HepG2 (cell line): ENCODE data around the gene KRI1.

Source experiments
- ATF6 ChIP-seq: sonication (generic); formaldehyde crosslinking; conservative IDR thresholded peaks from 2 replicates; pipeline ENCODE4 v1.4.0; 2020; ENCODE audit warnings: missing genetic modification reagents
- CHD2 ChIP-seq: IDR thresholded peaks from 2 replicates; pipeline ENCODE4 v1.6.1; 2011; ENCODE audit warnings: low read depth, low read length, improper control_type of control experiment
- KDM1A ChIP-seq: IDR thresholded peaks from 2 replicates; pipeline ENCODE4 v1.6.1; 2016; ENCODE audit warnings: missing compliant biosample characterization
- MAZ ChIP-seq, 2 experiments: sonication (generic) in 1 of 2; formaldehyde crosslinking in 1 of 2; IDR thresholded peaks; 2 replicates each; pipeline versions ENCODE4 v1.5.0 to v1.6.1; 2012 to 2020; ENCODE audit warnings: low read depth in 2 of 2, mild to moderate bottlenecking in 2 of 2, borderline replicate concordance in 1 of 2, improper control_type of control experiment in 1 of 2, low read length in 1 of 2, missing genetic modification reagents in 1 of 2, moderate library complexity in 1 of 2
- MXD4 ChIP-seq: IDR thresholded peaks from 2 replicates; pipeline ENCODE4 v1.6.1; 2016; ENCODE audit warnings: mild to moderate bottlenecking, missing biosample characterization, missing genetic modification reagents
- REST ChIP-seq, 2 experiments: IDR thresholded peaks; 2 replicates each; pipeline ENCODE4 v1.6.1; 2011 to 2012; ENCODE audit warnings: low read length in 2 of 2, borderline replicate concordance in 1 of 2, low read depth in 1 of 2, mild to moderate bottlenecking in 1 of 2, moderate library complexity in 1 of 2
- TARDBP ChIP-seq: sonication (generic); formaldehyde crosslinking; IDR thresholded peaks from 2 replicates; pipeline ENCODE4 v1.8.0; 2022; ENCODE audit warnings: mild to moderate bottlenecking, missing genetic modification reagents
- ZNF143 ChIP-seq: sonication (generic); formaldehyde crosslinking; IDR thresholded peaks from 2 replicates; pipeline ENCODE4 v1.4.0; 2020; ENCODE audit warnings: missing genetic modification reagents
- ZNF274 ChIP-seq: sonication (generic); formaldehyde crosslinking; IDR thresholded peaks from 2 replicates; pipeline ENCODE4 v1.5.1; 2020; ENCODE audit warnings: mild to moderate bottlenecking, missing genetic modification reagents
- ZNF292 ChIP-seq: sonication (generic); formaldehyde crosslinking; IDR thresholded peaks from 2 replicates; pipeline ENCODE4 v1.8.1; 2022; ENCODE audit warnings: mild to moderate bottlenecking, low read depth, missing genetic modification reagents, borderline replicate concordance
- ZNF33B ChIP-seq: sonication (generic); formaldehyde crosslinking; IDR thresholded peaks from 2 replicates; pipeline ENCODE4 v1.5.1; 2020; ENCODE audit warnings: mild to moderate bottlenecking, missing genetic modification reagents
- ZNF550 ChIP-seq: sonication (generic); formaldehyde crosslinking; IDR thresholded peaks from 2 replicates; pipeline ENCODE4 v1.4.0; 2020; ENCODE audit warnings: mild to moderate bottlenecking, missing genetic modification reagents, borderline replicate concordance
- ZNF580 ChIP-seq: IDR thresholded peaks from 2 replicates; pipeline ENCODE4 v1.6.1; 2016; ENCODE audit warnings: low read depth, borderline replicate concordance

- TF ChIP-seq REST (IDR thresholded peaks at IDR 0.05; ENCODE audit: borderline replicate concordance in 1 of 2, low read depth in 1 of 2, low read length in 2 of 2) (no peak), TARDBP (CRISPR knock-in tag) (no peak), MXD4 (no peak), ZNF580 (CRISPR knock-in tag) (no peak), ZNF292 (CRISPR knock-in tag) (no peak), ZNF33B (CRISPR knock-in tag) (no peak), ZNF550 (CRISPR knock-in tag) (no peak), CHD2 (no peak), ZNF274 (CRISPR knock-in tag) (no peak), ATF6 (CRISPR knock-in tag) (no peak), KDM1A (no peak), ZNF143 (CRISPR knock-in tag) (no peak), MAZ (IDR thresholded peaks at IDR 0.05; ENCODE audit: borderline replicate concordance, low read depth, low read length) (no peak), MAZ (CRISPR knock-in tag; IDR thresholded peaks at IDR 0.05; ENCODE audit: low read depth) (no peak)
Measured at GRCh38 chr19:10593148-10593547, 27.3 kb upstream of the KRI1 start.
